Colonic mucosa (tissue), 4 donors: Measurements from ENCODE around the gene PDZRN3. TPM values are rescaled to one million over a fixed set of nuclear protein-coding genes. Genes with fewer than 3 reads are reported as not detected.
A peak's percentile ranks its signal among the peaks of the same experiment; 100 is the strongest.

ENCODE experiments used
- DNase-seq: peaks from one replicate; pipeline ENCODE4 v3.0.0-alpha.2; 2020
- H3K27ac ChIP-seq: fragments of 200-600 bp; one replicate; pipeline ENCODE4 v1.8.0; 2021
- H3K27me3 ChIP-seq: fragments of 200-600 bp; one replicate; pipeline ENCODE4 v1.8.0; 2021
- H3K36me3 ChIP-seq: fragments of 200-600 bp; one replicate; pipeline ENCODE4 v1.8.0; 2021
- H3K4me1 ChIP-seq: fragments of 200-600 bp; one replicate; pipeline ENCODE4 v1.8.0; 2021; ENCODE audit warnings: mild to moderate bottlenecking
- H3K4me3 ChIP-seq: fragments of 200-600 bp; one replicate; pipeline ENCODE4 v1.8.0; 2021
- H3K9ac ChIP-seq, 2 donors: one replicate each; pipeline ENCODE4 v1.7.0; 2013; ENCODE audit warnings: control low read depth in 2 of 2, low read depth in 2 of 2, low read length in 2 of 2
- H3K9me3 ChIP-seq: fragments of 200-600 bp; one replicate; pipeline ENCODE4 v1.8.0; 2021
- CTCF ChIP-seq: fragments of 200-600 bp; IDR thresholded peaks from one replicate; pipeline ENCODE4 v1.8.0; 2022; ENCODE audit warnings: antibody characterized with exemption, mild to moderate bottlenecking
- intact Hi-C: fragments of 100-400 bp; cut with DNase I; formaldehyde crosslinking; loops from one replicate; pipeline ENCODE4 v1.14.1; 2022
- total RNA-seq, 2 donors: library from RNA; stranded (reverse); fragmentation: NEBNext Ultra II Directional in 1 of 2; extraction: Animal tissue kit (Norgen Biotek cat#: 25700) in 1 of 2; gene quantifications; one replicate each; pipeline ENCODE4 v1.2.1, GENCODE V29; 2021
- donor health status: healthy.
- donor health status: DM: no; HTN: no; CAD: no.
- donor health status: DM: no; HTN: no; CAD: no.

Gene PDZRN3
- total RNA-seq, 2 donors from 2014 or later, result 13.6 to 19.1 TPM

DNA sequence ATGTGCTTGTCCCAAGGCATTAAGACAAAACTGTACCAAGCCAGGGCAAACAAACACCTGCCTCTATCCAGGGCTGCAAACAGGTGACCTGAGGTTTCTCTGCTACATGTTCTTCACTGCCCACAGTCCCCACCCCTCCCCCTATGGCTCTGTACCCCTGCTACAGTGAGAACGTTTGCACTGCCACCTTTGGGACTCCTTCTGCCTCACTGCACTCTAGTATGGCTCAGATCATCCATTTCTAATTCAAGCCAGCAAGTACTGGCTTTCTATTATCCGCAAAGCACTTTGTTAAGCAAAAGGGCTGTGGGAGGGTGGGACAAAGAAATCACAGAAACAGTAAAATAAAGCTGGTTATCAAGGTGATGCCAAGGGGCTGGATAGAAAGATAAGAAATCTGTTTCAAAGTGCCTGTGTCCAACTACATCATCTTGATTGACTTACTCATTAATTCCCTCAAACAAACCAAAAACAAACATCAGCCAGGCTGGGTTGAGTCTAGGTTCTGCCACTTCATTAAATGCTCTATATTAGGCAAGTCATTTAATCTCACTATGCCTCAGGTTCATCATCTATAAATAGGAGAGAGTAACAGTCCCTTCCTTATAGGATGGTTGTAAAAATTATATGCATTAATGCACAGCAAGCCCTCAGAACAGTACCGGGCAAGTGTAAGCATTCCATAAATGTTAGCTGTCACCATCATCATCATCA lies 95.3 kb downstream of the PDZRN3 start:
- Histone ChIP-seq H3K4me3 (no peak overlapping the region), H3K36me3 (no peaks in the 10 kb centered on the region), H3K4me1 (no peaks in the 10 kb centered on the region), H3K9me3 (no peaks in the 10 kb centered on the region), H3K27me3 (no peaks in the 10 kb centered on the region), H3K9ac (no peak overlapping the region), H3K27ac (no peak overlapping the region)
- no peak for DNase-seq
- TF ChIP-seq CTCF, result no peak
- intact Hi-C loops, result no loop called here

GRCh38 chr3:73525591-73525990 lies 99.2 kb downstream of the PDZRN3 start:
- Histone ChIP-seq H3K36me3 (no peaks in the 10 kb centered on the region), H3K4me1 (peaks cover 4% of the 10 kb centered on the region), H3K27me3 (no peaks in the 10 kb centered on the region), H3K4me3 (no peak overlapping the region), H3K9ac (no peak overlapping the region), H3K27ac (no peak overlapping the region), H3K9me3 (no peaks in the 10 kb centered on the region)
- TF ChIP-seq CTCF, result no peak
- intact Hi-C loops, result no loop called here
- DNase-seq, result no peak

GRCh38 chr3:73523661-73524060 lies 101.1 kb downstream of the PDZRN3 start:
- Histone ChIP-seq H3K4me3 (no peak overlapping the region), H3K36me3 (no peaks in the 10 kb centered on the region), H3K27ac (no peak overlapping the region), H3K4me1 (peaks cover 4% of the 10 kb centered on the region), H3K9me3 (no peaks in the 10 kb centered on the region), H3K9ac (no peak overlapping the region), H3K27me3 (no peaks in the 10 kb centered on the region)
- no peak for TF ChIP-seq CTCF
- no peak for DNase-seq
- intact Hi-C loops, result no loop called here

- DNase-seq, result peak; percentile 66
- H3K27me3 ChIP-seq, result no peaks in the 10 kb centered on the region
- intact Hi-C loops, result no loop called here
- no peaks in the 10 kb centered on the region for H3K36me3 ChIP-seq
- H3K4me1 ChIP-seq, result peaks cover 4% of the 10 kb centered on the region
- no peak for TF ChIP-seq CTCF
- no peaks in the 10 kb centered on the region for H3K9me3 ChIP-seq
- peak overlapping the region; percentile 49 for H3K27ac ChIP-seq
- H3K9ac ChIP-seq, result peak overlapping the region in 1 of 2 donors; percentile 43
- no peak overlapping the region for H3K4me3 ChIP-seq
Observed at GRCh38 chr3:73521734-73522336, 102.9 kb downstream of the PDZRN3 start.

DNA sequence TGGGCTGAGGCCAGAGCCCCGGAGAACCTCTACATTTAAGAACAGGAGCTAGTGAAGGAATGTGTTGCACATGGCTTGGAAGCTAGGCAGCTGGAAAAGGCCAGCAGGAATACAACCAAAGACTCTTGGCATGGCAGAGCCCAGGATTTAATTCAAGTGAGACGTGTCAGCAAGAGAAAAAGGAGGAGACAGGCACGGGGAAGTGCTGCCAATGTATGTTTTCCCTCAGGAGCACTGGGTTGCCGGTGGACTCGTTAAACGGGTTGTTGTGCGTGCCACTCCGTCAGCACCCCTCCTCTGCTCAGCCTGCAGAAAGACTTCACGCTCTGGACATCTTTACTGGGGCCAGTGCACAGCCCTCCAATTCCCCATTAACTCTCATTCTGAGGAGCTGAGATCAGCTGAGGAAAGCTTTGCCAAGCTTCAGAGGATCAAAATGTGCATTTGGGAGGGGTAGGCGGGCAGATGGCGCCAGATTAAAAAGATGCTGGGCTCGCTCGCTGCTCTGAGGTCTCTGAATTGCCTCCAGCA lies 103.7 kb downstream of the PDZRN3 start:
- peak overlapping the region in 1 of 2 donors; percentile 62 for H3K9ac ChIP-seq
- intact Hi-C loops, result no loop called here
- no peaks in the 10 kb centered on the region for H3K27me3 ChIP-seq
- peak overlapping the region; percentile 49 for H3K27ac ChIP-seq
- no peak for TF ChIP-seq CTCF
- H3K9me3 ChIP-seq, result no peaks in the 10 kb centered on the region
- no peak overlapping the region for H3K4me3 ChIP-seq
- DNase-seq, result peak; percentile 64
- peaks cover 4% of the 10 kb centered on the region for H3K4me1 ChIP-seq
- H3K36me3 ChIP-seq, result no peaks in the 10 kb centered on the region
